Measurements from ENCODE around the gene CABLES2. TPM values are rescaled to one million over a fixed set of nuclear protein-coding genes. Genes with fewer than 3 reads are reported as not detected.
"Not testable (repeated sequence)": the region's sequence is repeated elsewhere in the genome, so short reads cannot be mapped to it uniquely, and the experiment has no call there.

The CABLES2 gene
- polyA plus RNA-seq, 1 experiment = 4.8 TPM

GRCh38 chr20:62374331-62375152 lies 32.5 kb downstream of the CABLES2 start:
- Histone ChIP-seq H3K36me3 (ENCODE audit: control insufficient read depth, insufficient read depth, low read length) (no peaks in the 10 kb centered on the region), H3K4me3 (ENCODE audit: low read depth, low read length) (no peak overlapping the region), H3K27me3 (ENCODE audit: control insufficient read depth, insufficient read depth, low read length) (no peaks in the 10 kb centered on the region)
- ChIA-PET POLR2A (no interaction called here), CTCF (interaction anchor here (1.1 to 3.1 kb wide), 5 partner anchors 9 to 75 kb away, joined by 3 to 20 read pairs (median 11); partner anchors contain the start of genes ADRM1 and RPS21)
- TF ChIP-seq CTCF (IDR thresholded peaks at IDR 0.05; ENCODE audit: insufficient read depth, low read depth, low read length) = no peak
- DNase-seq (ENCODE audit: low read depth) = no peak

- H3K4me3 ChIP-seq (ENCODE audit: low read depth, low read length); POLR2A ChIA-PET; H3K36me3 ChIP-seq (ENCODE audit: control insufficient read depth, insufficient read depth, low read length); DNase-seq (ENCODE audit: low read depth); H3K27me3 ChIP-seq (ENCODE audit: control insufficient read depth, insufficient read depth, low read length): not testable (repeated sequence)
- CTCF ChIA-PET = interaction anchor here (2.4 to 3.1 kb wide), 3 partner anchors 9 to 72 kb away, joined by 11 to 20 read pairs (median 12); partner anchors contain the start of genes ADRM1 and RPS21
These were observed 33.4 kb downstream of the CABLES2 start for GRCh38 chr20:62373631-62374179.

- Histone ChIP-seq H3K36me3 (ENCODE audit: control insufficient read depth, insufficient read depth, low read length) (no peaks in the 10 kb centered on the region), H3K27me3 (ENCODE audit: control insufficient read depth, insufficient read depth, low read length) (no peaks in the 10 kb centered on the region), H3K4me3 (ENCODE audit: low read depth, low read length) (no peak overlapping the region)
- POLR2A ChIA-PET = no interaction called here
- CTCF ChIA-PET = interaction anchor here (0.7 to 1.2 kb wide), 3 partner anchors 10 to 70 kb away, joined by 3 to 8 read pairs (median 3); partner anchors contain the start of gene ADRM1
- TF ChIP-seq CTCF (IDR thresholded peaks at IDR 0.05; ENCODE audit: insufficient read depth, low read depth, low read length) = no peak
- no peak for DNase-seq (ENCODE audit: low read depth)
These were observed 34.8 kb downstream of the CABLES2 start for GRCh38 chr20:62372042-62372993.

GRCh38 chr20:62371588-62372041 lies 35.5 kb downstream of the CABLES2 start:
- Histone ChIP-seq H3K27me3 (ENCODE audit: control insufficient read depth, insufficient read depth, low read length) (no peaks in the 10 kb centered on the region), H3K36me3 (ENCODE audit: control insufficient read depth, insufficient read depth, low read length) (no peaks in the 10 kb centered on the region), H3K4me3 (ENCODE audit: low read depth, low read length) (no peak overlapping the region)
- no peak for DNase-seq (ENCODE audit: low read depth)
- CTCF ChIA-PET = interaction anchor here (0.7 to 1.2 kb wide), 2 partner anchors 11 to 14 kb away, joined by 3 to 8 read pairs; no protein-coding TSS in a partner anchor
- POLR2A ChIA-PET = no interaction called here
- no peak for TF ChIP-seq CTCF (IDR thresholded peaks at IDR 0.05; ENCODE audit: insufficient read depth, low read depth, low read length)

GRCh38 chr20:62370807-62371587 lies 36.1 kb downstream of the CABLES2 start:
- H3K27me3 ChIP-seq (ENCODE audit: control insufficient read depth, insufficient read depth, low read length) = peaks cover 2% of the 10 kb centered on the region; the same call in 1 of the 2 replicates
- no peak for TF ChIP-seq CTCF (IDR thresholded peaks at IDR 0.05; ENCODE audit: insufficient read depth, low read depth, low read length)
- ChIA-PET POLR2A (no interaction called here), CTCF (interaction anchor here (1.3 to 5.8 kb wide), 3 partner anchors 10 to 67 kb away, joined by 3 to 55 read pairs (median 17); partner anchors contain the start of gene ADRM1)
- no peak overlapping the region for H3K4me3 ChIP-seq (ENCODE audit: low read depth, low read length)
- no peak for DNase-seq (ENCODE audit: low read depth)
- no peaks in the 10 kb centered on the region for H3K36me3 ChIP-seq (ENCODE audit: control insufficient read depth, insufficient read depth, low read length)

Data from BJ (cell line).